ENCODE data around the gene EGLN2.
"Not testable (repeated sequence)": the region's sequence is repeated elsewhere in the genome, so short reads cannot be mapped to it uniquely, and the experiment has no call there.

The EGLN2 gene

GRCh38 chr19:40826312-40826698 lies 27.3 kb downstream of the EGLN2 start:
- intact Hi-C loops (cut with micrococcal nuclease); H3K9me3 Mint-ChIP-seq; H3K4me3 Mint-ChIP-seq; H3K27me3 Mint-ChIP-seq: not testable (repeated sequence)
- peaks cover 55% of the 10 kb centered on the region for H3K4me1 Mint-ChIP-seq (ENCODE audit: low read depth)
- H3K36me3 Mint-ChIP-seq (ENCODE audit: low read depth), result peaks cover 22% of the 10 kb centered on the region
- peak overlapping the region; percentile 74 for H3K27ac Mint-ChIP-seq

- H3K4me3 Mint-ChIP-seq; intact Hi-C loops (cut with micrococcal nuclease); H3K9me3 Mint-ChIP-seq; H3K27me3 Mint-ChIP-seq; H3K27ac Mint-ChIP-seq: not testable (repeated sequence)
- Mint-ChIP-seq H3K36me3 (ENCODE audit: low read depth) (peaks cover 22% of the 10 kb centered on the region), H3K4me1 (ENCODE audit: low read depth) (peaks cover 57% of the 10 kb centered on the region)
Observed at GRCh38 chr19:40826699-40827385, 27.9 kb downstream of the EGLN2 start.

- intact Hi-C loops (cut with micrococcal nuclease), result no loop called here
- Mint-ChIP-seq H3K27ac (peak overlapping the region; percentile 5), H3K4me3 (no peak overlapping the region), H3K36me3 (ENCODE audit: low read depth) (peaks cover 22% of the 10 kb centered on the region), H3K27me3 (no peaks in the 10 kb centered on the region), H3K4me1 (ENCODE audit: low read depth) (peaks cover 56% of the 10 kb centered on the region), H3K9me3 (no peaks in the 10 kb centered on the region)
Observed at GRCh38 chr19:40827386-40828247, 28.6 kb downstream of the EGLN2 start.

GRCh38 chr19:40829205-40829604 lies 30.2 kb downstream of the EGLN2 start:
- peaks cover 22% of the 10 kb centered on the region for H3K36me3 Mint-ChIP-seq (ENCODE audit: low read depth)
- H3K27me3 Mint-ChIP-seq, result no peaks in the 10 kb centered on the region
- intact Hi-C loops (cut with micrococcal nuclease), result no loop called here
- no peaks in the 10 kb centered on the region for H3K9me3 Mint-ChIP-seq
- H3K4me1 Mint-ChIP-seq (ENCODE audit: low read depth), result peaks cover 55% of the 10 kb centered on the region
- H3K27ac Mint-ChIP-seq, result no peak overlapping the region
- no peak overlapping the region for H3K4me3 Mint-ChIP-seq

GRCh38 chr19:40830741-40831140 lies 31.8 kb downstream of the EGLN2 start:
- intact Hi-C loops (cut with micrococcal nuclease), result not testable (repeated sequence)

GRCh38 chr19:40831502-40832430 lies 32.8 kb downstream of the EGLN2 start:
- Mint-ChIP-seq H3K27ac (peak overlapping the region; percentile 34), H3K9me3 (no peaks in the 10 kb centered on the region), H3K27me3 (no peaks in the 10 kb centered on the region), H3K4me1 (ENCODE audit: low read depth) (peaks cover 31% of the 10 kb centered on the region), H3K36me3 (ENCODE audit: low read depth) (peaks cover 12% of the 10 kb centered on the region), H3K4me3 (no peak overlapping the region)
- intact Hi-C loops (cut with micrococcal nuclease), result no loop called here

More at GRCh38 chr19:40830741-40831140, 31.8 kb downstream of the EGLN2 start:
- Mint-ChIP-seq H3K36me3 (ENCODE audit: low read depth) (peaks cover 22% of the 10 kb centered on the region), H3K4me1 (ENCODE audit: low read depth) (peaks cover 40% of the 10 kb centered on the region)
- not testable (repeated sequence) for H3K9me3 Mint-ChIP-seq, H3K27me3 Mint-ChIP-seq, H3K4me3 Mint-ChIP-seq, H3K27ac Mint-ChIP-seq

GRCh38 chr19:40832431-40832790 lies 33.4 kb downstream of the EGLN2 start:
- intact Hi-C loops (cut with micrococcal nuclease); H3K9me3 Mint-ChIP-seq; H3K36me3 Mint-ChIP-seq (ENCODE audit: low read depth); H3K27me3 Mint-ChIP-seq; H3K4me3 Mint-ChIP-seq: not testable (repeated sequence)
- H3K27ac Mint-ChIP-seq, result peak overlapping the region; percentile 34
- peaks cover 27% of the 10 kb centered on the region for H3K4me1 Mint-ChIP-seq (ENCODE audit: low read depth)

- Mint-ChIP-seq H3K27ac (peak overlapping the region; percentile 32), H3K4me1 (ENCODE audit: low read depth) (peaks cover 27% of the 10 kb centered on the region)
- H3K4me3 Mint-ChIP-seq; intact Hi-C loops (cut with micrococcal nuclease); H3K9me3 Mint-ChIP-seq; H3K36me3 Mint-ChIP-seq (ENCODE audit: low read depth); H3K27me3 Mint-ChIP-seq: not testable (repeated sequence)
Observed at GRCh38 chr19:40833728-40834533, 34.9 kb downstream of the EGLN2 start.

- intact Hi-C loops (cut with micrococcal nuclease), result no loop called here
- Mint-ChIP-seq H3K9me3 (no peaks in the 10 kb centered on the region), H3K27ac (no peak overlapping the region), H3K36me3 (ENCODE audit: low read depth) (no peaks in the 10 kb centered on the region), H3K4me1 (ENCODE audit: low read depth) (peaks cover 21% of the 10 kb centered on the region), H3K27me3 (no peaks in the 10 kb centered on the region), H3K4me3 (no peak overlapping the region)
Observed at GRCh38 chr19:40836754-40837429, 37.9 kb downstream of the EGLN2 start.

- H3K27me3 Mint-ChIP-seq; H3K27ac Mint-ChIP-seq; H3K4me3 Mint-ChIP-seq; H3K36me3 Mint-ChIP-seq (ENCODE audit: low read depth); intact Hi-C loops (cut with micrococcal nuclease); H3K9me3 Mint-ChIP-seq: not testable (repeated sequence)
- H3K4me1 Mint-ChIP-seq (ENCODE audit: low read depth), result peaks cover 11% of the 10 kb centered on the region
Observed at GRCh38 chr19:40838477-40838876, 39.5 kb downstream of the EGLN2 start.

- H3K36me3 Mint-ChIP-seq (ENCODE audit: low read depth); H3K27me3 Mint-ChIP-seq; H3K27ac Mint-ChIP-seq; H3K4me3 Mint-ChIP-seq; H3K9me3 Mint-ChIP-seq; intact Hi-C loops (cut with micrococcal nuclease): not testable (repeated sequence)
- peaks cover 18% of the 10 kb centered on the region for H3K4me1 Mint-ChIP-seq (ENCODE audit: low read depth)
Observed at GRCh38 chr19:40842012-40842411, 43.0 kb downstream of the EGLN2 start.

- intact Hi-C loops (cut with micrococcal nuclease); H3K27ac Mint-ChIP-seq; H3K36me3 Mint-ChIP-seq (ENCODE audit: low read depth); H3K9me3 Mint-ChIP-seq: not testable (repeated sequence)
- Mint-ChIP-seq H3K4me3 (peak overlapping the region; percentile 59), H3K27me3 (peaks cover 17% of the 10 kb centered on the region), H3K4me1 (ENCODE audit: low read depth) (peaks cover 20% of the 10 kb centered on the region)
Observed at GRCh38 chr19:40842997-40843652, 44.1 kb downstream of the EGLN2 start.

All from dendritic cell treated with granulocyte-macrophage colony-stimulating factor and Interleukin-4, amounts not matched to agents 40 ng/mL and 50 ng/mL, for 4 days (primary cell).